Gastrocnemius medialis (tissue), 4 donors: ENCODE results near the gene SPECC1.
"Not testable (repeated sequence)": the region's sequence is repeated elsewhere in the genome, so short reads cannot be mapped to it uniquely, and the experiment has no call there.

ENCODE experiments used
- CTCF ChIP-seq, 5 experiments: fragments of 450-650 bp in 3 of 5; fragments of 200-600 bp in 2 of 5; sonication (generic) in 2 of 5; IDR thresholded peaks in 4 of 5; conservative IDR thresholded peaks in 1 of 5; 1 replicate in 4 of 5; 2 replicates in 1 of 5; pipeline ENCODE4 v1.5.1; 2016 to 2019; ENCODE audit warnings: antibody characterized with exemption in 5 of 5, mild to moderate bottlenecking in 3 of 5, moderate library complexity in 3 of 5
- POLR2A ChIP-seq, 2 donors: fragments of 450-650 bp; IDR thresholded peaks; one replicate each; pipeline ENCODE4 v1.6.1; 2017; ENCODE audit warnings: antibody characterized with exemption in 2 of 2, mild to moderate bottlenecking in 2 of 2, moderate library complexity in 2 of 2

GRCh38 chr17:20327739-20328138 lies 318.6 kb downstream of the SPECC1 start:
- not testable (repeated sequence) for TF ChIP-seq POLR2A (IDR thresholded peaks at IDR 0.05); CTCF (IDR thresholded peaks at IDR 0.05 in 4 of 5, conservative IDR thresholded peaks at IDR 0.05 in 1 of 5)
